Activated CD4-positive, CD25-positive, alpha-beta regulatory T cell treated with anti-CD3 and anti-CD28 coated beads, Interleukin-2, amount 50 U/mL, for 24 hours (primary cell): ENCODE results near the gene SMPD1.
"Not testable (repeated sequence)": the region's sequence is repeated elsewhere in the genome, so short reads cannot be mapped to it uniquely, and the experiment has no call there.

Experiments used
- ATAC-seq, 2 donors: fragments of 150-1000 bp; cut with Tn5 transposase; one replicate each; pipeline ENCODE4 v1.10.0; 2021; ENCODE audit warnings: mild to moderate bottlenecking in 1 of 2, moderate library complexity in 1 of 2

Gene SMPD1

DNA sequence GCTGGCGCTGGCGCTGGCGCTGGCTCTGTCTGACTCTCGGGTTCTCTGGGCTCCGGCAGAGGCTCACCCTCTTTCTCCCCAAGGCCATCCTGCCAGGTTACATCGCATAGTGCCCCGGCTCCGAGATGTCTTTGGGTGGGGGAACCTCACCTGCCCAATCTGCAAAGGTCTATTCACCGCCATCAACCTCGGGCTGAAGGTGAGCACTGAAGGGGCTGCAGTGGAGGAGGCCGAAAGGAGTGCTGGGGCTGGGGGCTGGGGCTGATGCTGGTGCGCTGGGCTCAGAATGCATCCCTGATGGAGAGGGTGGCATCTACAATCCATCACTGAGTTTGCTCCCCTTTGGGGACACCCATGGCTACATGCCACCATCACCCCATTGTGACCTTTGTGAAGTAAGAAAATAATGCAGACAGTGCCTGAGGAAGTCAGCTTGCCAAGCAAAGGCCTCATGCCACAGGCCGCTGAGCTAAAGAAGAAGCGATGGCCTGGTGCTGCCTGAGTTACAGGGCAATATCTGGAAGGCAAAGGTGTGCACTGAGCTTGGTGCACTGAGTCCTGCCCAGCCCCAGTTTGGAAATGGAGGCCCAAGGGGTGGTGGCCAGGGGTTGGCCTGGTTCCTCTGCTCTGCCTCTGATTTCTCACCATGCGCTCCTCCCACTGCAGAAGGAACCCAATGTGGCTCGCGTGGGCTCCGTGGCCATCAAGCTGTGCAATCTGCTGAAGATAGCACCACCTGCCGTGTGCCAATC lies 620 bp downstream of the SMPD1 start:
- ATAC-seq = no peak

GRCh38 chr11:6391537-6392134 lies 1.4 kb downstream of the SMPD1 start:
- ATAC-seq = no peak

DNA sequence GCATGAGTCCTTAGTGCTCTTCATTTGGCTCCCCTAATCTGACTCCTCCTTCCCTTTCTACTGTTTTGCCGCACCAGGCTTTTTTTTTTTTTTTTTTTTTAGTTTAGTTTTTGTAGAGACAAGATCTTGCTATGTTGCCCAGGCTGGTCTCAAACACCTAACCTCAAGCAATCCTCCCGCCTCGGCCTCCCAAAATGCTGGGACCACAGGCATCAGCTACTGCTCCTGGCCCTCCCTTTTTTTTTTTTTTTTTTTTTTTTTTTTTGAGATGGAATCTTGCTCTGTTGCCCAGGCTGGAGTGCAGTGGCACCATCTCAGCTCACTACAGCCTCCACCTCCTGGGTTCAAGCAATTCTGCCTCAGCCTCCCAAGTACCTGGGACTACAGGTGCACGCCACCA lies 2.0 kb downstream of the SMPD1 start:
- ATAC-seq = not testable (repeated sequence)

DNA sequence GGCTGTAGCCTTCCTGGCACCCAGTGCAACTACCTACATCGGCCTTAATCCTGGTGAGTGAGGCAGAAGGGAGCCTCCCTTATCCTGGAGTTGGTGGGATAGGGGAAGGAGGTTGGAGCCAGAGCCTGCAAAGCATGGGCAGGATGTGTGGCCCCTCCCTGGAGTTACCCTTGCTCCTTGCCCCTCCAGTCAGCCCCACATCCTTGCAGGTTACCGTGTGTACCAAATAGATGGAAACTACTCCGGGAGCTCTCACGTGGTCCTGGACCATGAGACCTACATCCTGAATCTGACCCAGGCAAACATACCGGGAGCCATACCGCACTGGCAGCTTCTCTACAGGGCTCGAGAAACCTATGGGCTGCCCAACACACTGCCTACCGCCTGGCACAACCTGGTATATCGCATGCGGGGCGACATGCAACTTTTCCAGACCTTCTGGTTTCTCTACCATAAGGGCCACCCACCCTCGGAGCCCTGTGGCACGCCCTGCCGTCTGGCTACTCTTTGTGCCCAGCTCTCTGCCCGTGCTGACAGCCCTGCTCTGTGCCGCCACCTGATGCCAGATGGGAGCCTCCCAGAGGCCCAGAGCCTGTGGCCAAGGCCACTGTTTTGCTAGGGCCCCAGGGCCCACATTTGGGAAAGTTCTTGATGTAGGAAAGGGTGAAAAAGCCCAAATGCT lies 3.9 kb downstream of the SMPD1 start:
- ATAC-seq = no peak

- no peak for ATAC-seq
Measured at GRCh38 chr11:6395470-6396060, 5.3 kb downstream of the SMPD1 start.

DNA sequence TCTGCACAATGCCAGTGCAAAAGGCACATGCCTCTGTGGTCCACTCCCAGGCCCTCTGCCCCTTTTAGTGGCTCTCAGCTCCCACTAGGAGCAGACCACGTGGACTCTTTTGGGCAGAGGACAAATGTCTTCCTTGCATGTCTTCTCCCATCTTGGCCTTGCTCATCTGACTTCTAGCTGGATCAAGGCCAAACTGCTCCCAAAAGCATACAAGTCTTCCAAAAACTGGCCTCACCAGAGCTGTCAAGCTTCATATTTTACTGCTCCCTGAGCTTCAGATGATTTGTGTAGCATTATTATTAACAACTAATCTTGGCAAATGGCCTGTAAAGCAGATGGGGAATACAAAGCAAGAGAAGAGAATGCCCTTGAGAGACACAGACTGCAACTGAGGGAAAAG lies 6.9 kb downstream of the SMPD1 start:
- ATAC-seq = no peak

- no peak for ATAC-seq
Measured at GRCh38 chr11:6397636-6398035, 7.4 kb downstream of the SMPD1 start.

DNA sequence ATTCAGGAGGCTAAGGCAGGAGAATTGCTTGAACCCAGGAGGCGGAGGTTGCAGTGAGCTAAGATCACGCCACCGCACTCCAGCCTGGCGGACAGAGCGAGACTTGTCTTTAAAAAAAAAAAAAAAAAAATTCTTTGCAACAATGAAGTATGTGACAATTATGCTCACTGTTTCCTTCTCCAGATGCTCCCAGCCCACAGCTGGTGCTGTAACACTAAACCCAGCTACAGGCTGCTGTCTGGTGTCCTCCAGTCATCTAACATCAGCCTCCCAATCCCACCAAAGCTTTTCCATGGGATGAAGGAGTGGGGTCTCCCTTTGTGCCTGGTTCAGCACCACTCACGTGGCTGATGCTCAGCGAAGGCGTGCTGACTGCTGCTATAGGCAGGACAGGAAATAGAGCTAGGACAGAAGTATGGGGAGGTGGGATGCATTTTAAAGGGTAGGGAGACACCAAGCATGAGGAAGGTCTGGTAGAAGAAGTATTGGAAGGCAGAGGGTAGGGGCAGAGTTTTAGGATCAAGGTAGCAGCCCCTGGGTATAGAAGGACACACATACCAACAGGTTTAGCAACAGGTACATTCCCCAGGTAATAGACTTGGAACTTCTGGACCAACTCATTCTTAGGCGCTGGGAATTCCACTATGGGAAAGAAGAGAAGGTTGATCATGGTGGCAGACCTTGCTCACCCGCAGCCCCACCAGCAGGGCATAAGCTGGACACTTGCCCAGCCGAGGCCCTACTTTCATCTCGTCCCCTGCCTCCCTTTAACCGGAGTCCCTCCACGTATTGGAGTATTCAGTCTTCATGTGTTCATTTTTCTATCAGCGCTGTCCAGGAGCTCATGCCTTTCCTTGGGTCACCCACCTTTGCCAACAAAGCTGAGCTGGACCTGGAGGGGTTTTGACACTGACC lies 10.4 kb downstream of the SMPD1 start:
- no peak for ATAC-seq

GRCh38 chr11:6401464-6401863 lies 11.2 kb downstream of the SMPD1 start:
- no peak for ATAC-seq

- ATAC-seq = peak; percentile 10 to 18
Measured at GRCh38 chr11:6402061-6402470, 11.8 kb downstream of the SMPD1 start.

DNA sequence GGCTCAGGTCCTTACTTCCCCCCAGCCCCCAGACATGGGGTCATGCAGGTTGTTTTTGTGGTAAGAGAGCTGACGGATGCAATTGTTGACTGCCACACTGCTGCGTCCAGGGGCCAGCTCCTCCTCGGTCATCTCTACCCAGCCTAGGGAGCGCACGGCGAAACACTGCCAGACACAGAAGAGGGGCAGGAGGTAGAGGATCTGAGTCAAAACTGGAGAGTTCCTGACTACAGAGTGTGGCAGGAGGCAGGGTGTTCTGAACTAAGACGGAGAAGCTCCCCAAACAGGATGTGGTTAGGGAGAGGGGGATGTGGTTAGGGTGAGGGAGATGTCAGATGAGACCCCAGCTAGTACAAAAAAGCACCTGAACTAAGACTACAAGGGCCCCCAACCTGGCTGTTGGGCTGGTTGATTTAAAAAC lies 12.3 kb downstream of the SMPD1 start:
- ATAC-seq = peak; percentile 85

- ATAC-seq = no peak
Measured at GRCh38 chr11:6403539-6403938, 13.3 kb downstream of the SMPD1 start.

GRCh38 chr11:6404342-6405051 lies 14.2 kb downstream of the SMPD1 start:
- ATAC-seq = peak; percentile 61 to 66

DNA sequence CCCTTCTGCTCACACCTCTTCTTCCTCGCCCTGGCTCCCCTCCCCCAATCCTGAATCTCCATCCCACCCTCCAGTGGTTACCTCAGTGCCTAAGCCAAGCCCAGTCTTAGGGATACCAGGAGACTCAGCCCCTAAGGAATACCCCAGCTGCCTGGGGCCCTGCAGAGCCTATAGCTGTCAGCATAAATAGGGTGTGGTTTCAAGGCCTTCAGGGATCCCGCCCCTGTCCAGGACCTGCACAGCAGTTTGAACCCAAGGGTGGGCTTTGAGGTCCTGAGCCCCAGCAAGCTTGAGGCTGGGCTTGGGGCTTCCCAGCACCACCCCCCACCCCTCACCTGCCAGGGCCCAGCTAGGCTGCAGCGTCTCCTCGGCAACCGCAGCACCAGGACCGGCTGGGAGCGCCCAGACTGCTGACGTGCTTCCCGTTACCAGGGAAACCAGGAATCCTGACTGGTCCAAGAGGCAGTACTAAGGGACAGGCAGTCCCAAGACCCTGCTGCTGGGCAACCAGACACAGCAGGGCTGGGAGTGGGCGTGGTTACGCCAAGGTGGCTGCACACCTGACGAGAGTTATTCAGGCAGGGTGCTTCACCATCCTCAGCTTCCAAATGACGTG lies 14.9 kb downstream of the SMPD1 start:
- no peak for ATAC-seq

DNA sequence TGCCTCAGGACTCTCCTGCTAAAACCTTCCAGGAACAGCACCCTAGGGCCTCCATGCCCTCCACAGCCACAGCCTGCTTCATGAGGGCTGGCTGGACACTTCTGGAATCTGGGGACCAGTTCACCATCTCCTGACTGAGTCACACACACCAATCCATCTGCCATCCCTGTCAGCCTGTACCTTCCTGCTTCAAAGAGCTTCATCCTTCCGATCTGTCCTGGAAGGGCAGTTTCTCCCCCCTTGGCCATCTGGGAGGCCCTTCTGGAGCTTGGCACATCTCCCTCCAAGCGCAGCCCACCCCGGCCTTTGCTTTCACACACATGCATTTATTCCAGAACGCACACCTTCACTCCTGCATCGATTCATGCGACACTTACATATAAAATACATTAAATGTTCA lies 15.6 kb downstream of the SMPD1 start:
- ATAC-seq = no peak

- ATAC-seq = no peak
Measured at GRCh38 chr11:6406370-6406769, 16.1 kb downstream of the SMPD1 start.

GRCh38 chr11:6410695-6411430 lies 20.6 kb downstream of the SMPD1 start:
- no peak for ATAC-seq

GRCh38 chr11:6411594-6412031 lies 21.3 kb downstream of the SMPD1 start:
- ATAC-seq = no peak

DNA sequence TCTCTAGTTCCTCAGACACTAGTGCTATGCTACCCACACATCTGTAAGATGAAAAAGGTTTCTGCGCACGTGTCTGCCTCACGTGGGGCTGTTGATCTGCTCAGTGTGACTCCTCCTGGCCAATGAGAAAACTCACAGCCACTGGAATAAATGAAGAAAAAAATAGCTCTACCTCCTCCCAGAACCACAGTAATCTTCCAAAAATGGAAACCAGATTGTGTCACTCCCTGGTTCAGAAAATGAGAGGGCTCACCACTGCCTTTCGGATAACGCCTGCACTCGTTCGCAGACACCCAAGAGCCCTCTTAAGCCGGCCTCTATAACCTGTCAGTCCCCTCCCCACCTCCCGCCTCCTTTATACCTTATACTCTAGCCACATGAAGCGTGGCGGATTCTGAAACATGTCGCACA lies 23.5 kb downstream of the SMPD1 start:
- ATAC-seq = peak; percentile 89 to 90

DNA sequence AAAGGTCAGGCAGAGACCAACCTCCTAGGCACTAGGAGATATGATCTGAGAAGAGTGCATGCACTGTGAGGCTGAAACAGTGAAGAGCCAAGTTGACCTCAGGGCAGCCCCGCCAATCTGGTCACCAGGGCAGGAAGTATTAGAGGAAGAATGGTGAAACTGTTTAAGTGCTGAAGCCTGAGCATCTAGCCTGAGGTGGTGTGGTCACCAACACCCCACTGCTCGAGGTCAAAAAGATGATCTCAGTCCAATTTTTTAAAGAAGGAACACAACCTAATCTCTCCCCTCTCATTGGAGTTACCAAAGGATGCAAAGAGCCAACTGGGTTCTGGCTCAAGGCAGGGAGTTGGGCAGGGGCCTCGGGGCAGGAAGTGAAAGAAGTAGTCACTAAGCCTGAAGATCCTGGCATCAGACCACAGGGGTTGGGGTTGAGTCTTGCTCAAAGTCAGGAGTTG lies 24.6 kb downstream of the SMPD1 start:
- ATAC-seq = peak in 1 of 2 donors; percentile 19
